Measurements from ENCODE around the gene DLGAP1.

DNA sequence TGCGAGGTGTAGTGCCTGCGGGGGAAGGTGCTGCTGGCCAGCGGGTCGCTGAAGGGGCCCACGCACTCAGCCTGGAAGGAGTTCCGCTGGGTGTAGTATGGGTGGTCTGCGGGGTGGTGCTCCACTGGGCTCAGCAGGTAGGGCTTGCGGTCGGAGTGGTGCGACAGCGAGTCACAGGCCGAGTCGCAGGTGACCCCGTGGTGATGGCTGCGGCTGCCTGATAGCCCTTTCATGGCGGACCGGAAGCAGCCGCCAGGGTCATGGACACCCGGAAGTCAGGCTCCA is 575.3 kb downstream of the DLGAP1 start:
- TF ChIP-seq, protein P1, sequence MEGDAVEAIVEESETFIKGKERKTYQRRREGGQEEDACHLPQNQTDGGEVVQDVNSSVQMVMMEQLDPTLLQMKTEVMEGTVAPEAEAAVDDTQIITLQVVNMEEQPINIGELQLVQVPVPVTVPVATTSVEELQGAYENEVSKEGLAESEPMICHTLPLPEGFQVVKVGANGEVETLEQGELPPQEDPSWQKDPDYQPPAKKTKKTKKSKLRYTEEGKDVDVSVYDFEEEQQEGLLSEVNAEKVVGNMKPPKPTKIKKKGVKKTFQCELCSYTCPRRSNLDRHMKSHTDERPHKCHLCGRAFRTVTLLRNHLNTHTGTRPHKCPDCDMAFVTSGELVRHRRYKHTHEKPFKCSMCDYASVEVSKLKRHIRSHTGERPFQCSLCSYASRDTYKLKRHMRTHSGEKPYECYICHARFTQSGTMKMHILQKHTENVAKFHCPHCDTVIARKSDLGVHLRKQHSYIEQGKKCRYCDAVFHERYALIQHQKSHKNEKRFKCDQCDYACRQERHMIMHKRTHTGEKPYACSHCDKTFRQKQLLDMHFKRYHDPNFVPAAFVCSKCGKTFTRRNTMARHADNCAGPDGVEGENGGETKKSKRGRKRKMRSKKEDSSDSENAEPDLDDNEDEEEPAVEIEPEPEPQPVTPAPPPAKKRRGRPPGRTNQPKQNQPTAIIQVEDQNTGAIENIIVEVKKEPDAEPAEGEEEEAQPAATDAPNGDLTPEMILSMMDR (IDR thresholded peaks at IDR 0.05 in 4 of 5, conservative IDR thresholded peaks at IDR 0.05 in 1 of 5): no peak
- TF ChIP-seq POLR2A (IDR thresholded peaks at IDR 0.05): no peak
